GM18517 (cell line): ENCODE measurements around the gene ZNF79.

Source experiments
- ATAC-seq: cut with Tn5 transposase; IDR thresholded peaks from one replicate; pipeline ENCODE4 v1.9.1; 2021; ENCODE audit warnings: mild to moderate bottlenecking, moderate library complexity; ENCODE audit not compliant: unreplicated experiment

Gene ZNF79

DNA sequence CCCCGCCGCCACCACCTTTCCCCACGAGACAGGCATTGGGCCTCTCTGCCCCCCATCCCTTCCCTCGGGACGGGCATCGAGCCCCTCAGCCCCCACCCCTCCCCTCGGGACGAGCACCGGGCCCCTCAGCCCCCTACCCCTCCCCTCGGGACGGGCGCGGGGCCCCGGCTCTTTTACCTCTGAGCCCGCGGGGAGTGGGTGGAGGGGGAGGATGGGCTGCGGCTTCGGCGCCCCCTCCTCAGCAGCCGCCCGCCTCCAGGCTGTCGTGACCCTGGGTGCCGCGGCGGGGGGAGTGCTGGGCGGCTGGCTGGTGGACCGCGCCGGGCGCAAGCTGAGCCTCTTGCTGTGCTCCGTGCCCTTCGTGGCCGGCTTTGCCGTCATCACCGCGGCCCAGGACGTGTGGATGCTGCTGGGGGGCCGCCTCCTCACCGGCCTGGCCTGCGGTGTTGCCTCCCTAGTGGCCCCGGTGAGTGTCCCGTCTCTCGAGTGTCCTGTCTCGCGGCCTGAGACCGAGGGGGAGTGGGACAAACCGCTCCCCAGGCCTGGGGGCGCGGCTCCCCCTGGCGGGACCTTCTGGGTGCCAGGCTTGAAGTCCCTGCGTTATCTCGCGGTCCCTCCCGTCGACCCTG lies 26.4 kb upstream of the ZNF79 start:
- no peak for ATAC-seq

DNA sequence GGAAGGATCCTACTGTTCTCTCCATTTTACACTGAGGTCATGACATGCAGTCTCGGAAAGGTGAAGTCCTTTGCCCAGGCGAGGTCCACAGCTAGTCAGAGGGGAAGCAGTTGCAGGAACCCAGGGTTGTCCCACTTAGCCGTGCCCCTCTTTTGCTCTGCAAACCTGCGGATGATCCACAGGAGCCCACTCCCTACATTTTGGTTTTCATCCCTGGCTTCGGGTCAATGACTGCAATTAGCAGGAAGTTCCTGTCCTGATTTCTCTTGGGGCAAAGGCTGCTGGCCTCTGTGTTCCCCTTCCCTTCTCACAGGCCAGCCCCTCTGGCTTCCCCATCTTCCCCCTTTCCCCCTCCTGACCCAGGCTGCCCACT lies 25.9 kb upstream of the ZNF79 start:
- no peak for ATAC-seq

DNA sequence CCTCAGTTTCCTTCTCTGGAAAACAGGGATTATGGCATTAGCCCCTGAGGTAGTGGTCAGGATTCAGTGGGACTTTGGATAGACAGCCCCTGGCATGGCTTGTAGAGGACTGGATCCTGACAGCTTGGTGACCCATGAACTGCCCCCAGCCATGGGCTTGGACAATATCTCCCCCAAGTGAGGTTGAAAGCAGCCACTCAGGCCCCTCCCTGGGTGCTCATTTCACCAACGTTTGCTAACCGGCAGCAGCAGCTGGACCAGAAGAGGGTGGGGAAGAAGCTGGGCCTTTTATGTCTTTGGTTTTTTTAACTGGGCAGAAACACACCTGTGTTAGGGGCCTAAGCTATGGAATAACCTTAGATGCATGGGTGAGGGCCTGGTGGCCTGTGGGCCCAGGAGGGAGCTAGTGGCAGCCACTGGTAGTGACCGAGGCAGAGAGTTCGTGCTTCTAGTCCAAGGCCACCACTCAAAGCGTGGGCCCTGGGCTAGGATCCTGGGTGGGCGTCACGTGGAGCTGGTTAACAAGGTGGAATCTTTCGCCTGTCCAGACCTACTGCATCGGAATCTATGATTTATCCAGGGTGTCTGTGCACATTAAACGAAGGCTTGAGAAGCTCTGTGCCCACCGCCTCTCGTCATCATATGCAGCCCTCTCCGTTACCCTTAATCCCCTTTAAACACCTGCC lies 25.3 kb upstream of the ZNF79 start:
- ATAC-seq, result no peak

DNA sequence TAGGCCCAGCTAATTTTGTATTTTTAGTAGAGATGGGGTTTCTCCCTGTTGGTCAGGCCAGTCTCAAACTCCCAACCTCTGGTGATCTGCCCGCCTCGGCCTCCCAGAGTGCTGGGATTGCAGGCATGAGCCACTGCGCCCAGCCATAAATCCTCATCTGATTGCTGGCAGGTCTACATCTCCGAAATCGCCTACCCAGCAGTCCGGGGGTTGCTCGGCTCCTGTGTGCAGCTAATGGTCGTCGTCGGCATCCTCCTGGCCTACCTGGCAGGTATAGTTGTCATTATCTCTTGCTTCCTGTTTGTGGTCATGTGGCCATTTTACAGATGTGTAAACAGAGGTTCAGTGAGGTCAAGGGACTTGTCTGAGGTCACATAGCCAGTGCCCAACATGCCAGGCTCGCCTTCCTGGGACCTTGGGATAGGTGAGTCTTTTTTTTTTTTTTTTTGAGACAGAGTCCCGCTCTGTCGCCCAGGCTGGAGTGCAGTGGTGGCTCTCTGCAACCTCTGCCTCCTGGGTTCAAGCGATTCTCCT lies 24.4 kb upstream of the ZNF79 start:
- ATAC-seq, result no peak

DNA sequence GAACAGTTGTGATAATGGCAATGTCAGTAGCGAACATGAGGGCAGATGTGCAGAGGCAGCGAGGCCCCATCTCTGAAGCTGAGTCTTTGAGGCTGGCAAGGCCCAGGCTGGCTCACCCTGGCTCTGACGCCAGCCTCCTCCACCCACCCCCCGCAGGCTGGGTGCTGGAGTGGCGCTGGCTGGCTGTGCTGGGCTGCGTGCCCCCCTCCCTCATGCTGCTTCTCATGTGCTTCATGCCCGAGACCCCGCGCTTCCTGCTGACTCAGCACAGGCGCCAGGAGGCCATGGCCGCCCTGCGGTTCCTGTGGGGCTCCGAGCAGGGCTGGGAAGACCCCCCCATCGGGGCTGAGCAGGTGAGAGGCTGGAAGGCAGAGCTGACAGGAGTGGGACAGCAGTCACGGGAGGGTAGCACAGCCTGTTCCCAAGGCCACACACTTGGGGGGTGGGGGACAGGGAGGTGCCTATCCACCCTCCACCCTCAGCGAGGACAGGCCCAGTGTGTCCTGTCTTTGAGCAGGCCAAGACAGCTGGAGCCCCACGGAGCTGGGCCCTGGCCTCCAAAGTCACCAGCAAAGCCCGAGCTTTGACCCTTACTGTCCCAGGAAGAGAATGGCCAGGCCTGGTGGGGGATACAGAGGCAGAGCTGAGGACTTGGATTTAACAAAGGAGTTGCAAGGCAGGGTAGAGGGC lies 21.6 kb upstream of the ZNF79 start:
- ATAC-seq, result no peak

DNA sequence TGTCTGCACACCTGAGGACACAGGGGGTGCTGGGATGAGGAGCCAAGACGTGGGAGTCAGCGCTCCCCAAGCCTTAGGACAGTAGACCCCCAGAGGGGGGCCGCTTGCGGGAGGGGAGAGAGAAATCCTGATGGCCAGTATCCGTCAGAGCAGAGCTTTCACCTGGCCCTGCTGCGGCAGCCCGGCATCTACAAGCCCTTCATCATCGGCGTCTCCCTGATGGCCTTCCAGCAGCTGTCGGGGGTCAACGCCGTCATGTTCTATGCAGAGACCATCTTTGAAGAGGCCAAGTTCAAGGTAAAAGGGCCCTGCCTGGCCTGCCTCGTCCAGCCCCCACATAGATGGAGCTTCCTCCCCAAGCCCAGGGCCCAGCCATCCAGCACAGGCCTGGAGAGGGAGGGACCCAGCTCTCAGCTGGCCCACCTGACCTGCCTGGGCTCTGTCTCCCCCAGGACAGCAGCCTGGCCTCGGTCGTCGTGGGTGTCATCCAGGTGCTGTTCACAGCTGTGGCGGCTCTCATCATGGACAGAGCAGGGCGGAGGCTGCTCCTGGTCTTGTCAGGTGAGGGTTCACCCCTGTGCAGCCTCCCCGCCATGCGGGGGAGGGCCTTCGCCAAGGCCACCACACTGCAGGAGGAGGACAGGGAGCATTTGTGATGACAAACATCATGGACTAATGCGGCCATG lies 20.5 kb upstream of the ZNF79 start:
- ATAC-seq, result no peak

DNA sequence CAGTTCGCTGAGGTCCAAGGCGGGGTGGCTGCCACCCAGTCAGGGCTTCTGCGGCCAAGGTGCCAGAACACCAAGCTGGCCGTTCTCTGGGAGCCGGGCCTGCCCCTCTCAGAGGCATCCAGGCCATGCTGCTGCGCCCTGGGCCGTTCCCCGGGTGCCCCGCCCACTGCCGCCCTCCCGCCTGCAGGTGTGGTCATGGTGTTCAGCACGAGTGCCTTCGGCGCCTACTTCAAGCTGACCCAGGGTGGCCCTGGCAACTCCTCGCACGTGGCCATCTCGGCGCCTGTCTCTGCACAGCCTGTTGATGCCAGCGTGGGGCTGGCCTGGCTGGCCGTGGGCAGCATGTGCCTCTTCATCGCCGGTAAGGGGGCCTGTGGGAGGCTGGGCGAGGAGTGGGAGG lies 19.6 kb upstream of the ZNF79 start:
- ATAC-seq, result no peak

DNA sequence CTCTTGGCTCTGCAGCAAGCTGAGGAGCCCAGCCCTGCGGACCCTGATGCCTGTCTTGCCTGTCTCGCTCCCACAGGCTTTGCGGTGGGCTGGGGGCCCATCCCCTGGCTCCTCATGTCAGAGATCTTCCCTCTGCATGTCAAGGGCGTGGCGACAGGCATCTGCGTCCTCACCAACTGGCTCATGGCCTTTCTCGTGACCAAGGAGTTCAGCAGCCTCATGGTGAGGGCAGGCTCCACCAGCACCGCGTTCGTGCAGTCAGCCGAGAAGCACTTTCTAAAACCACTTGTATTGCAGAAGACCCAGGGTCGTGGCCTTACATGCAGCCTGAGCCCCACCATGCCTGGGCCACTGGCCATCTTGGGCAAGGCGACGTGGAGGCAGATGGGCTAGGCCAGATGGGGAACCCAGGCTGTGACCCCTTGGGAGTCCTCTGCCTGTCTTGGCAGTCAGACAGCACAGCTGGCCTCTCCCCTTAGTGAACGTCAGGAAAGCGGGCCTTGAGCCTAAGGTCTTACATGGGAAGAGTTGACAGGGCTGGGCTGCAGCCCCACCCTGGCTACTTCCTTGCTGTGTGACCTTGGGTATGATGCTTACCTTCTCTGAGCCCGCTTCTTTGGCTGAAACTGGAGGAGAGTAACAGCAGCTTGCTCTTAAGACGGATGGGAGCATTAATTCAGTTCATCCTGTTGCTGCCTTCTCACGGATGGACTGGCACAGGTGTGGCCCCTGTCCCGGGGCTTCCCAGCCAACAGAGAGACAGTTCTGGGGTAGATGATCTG lies 18.6 kb upstream of the ZNF79 start:
- no peak for ATAC-seq

DNA sequence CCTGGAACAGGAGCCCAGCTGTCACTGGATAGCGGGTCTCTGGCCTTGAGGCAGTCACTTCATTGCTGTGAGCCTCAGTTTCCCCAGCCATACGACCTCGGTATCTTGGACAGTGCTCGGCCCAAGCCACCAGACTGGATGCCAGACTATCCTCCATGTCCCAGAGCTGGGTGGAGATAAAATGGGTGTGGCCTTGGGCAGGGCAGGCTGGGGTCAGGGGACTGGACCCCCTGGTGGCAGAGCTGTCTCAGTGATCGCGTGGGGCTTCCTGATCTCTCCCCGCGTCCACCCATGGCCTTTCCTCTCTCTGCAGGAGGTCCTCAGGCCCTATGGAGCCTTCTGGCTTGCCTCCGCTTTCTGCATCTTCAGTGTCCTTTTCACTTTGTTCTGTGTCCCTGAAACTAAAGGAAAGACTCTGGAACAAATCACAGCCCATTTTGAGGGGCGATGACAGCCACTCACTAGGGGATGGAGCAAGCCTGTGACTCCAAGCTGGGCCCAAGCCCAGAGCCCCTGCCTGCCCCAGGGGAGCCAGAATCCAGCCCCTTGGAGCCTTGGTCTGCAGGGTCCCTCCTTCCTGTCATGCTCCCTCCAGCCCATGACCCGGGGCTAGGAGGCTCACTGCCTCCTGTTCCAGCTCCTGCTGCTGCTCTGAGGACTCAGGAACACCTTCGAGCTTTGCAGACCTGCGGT lies 17.2 kb upstream of the ZNF79 start:
- no peak for ATAC-seq

DNA sequence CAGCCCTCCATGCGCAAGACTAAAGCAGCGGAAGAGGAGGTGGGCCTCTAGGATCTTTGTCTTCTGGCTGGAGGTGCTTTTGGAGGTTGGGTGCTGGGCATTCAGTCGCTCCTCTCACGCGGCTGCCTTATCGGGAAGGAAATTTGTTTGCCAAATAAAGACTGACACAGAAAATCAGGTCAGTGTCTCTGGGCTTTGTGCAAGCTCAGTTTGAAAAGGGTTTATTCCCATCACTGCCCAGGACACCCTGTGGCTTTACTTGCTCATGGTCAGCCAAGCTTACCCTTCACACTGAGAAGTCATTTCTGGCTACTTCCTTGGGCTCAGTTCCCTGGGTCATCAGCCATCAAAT lies 16.7 kb upstream of the ZNF79 start:
- no peak for ATAC-seq

DNA sequence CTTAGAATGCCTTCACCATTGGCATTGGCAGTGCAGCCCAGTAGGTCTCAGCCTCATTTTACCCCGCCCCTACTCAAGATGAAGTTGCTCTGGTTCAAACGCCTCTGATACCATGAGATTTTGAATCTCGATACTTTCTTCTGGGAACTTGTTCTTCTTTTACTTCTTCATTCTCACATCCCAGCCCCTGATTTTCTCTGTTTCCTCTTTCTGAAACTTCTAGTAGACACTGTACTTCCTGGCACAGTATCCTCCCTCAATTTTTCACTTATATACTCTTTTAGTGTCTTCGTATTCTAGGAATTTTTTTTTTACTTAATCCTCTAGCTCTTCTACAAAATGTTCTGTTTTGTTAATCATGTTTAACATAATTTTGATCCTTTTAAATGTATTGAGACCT lies 13.1 kb upstream of the ZNF79 start:
- ATAC-seq, result no peak

DNA sequence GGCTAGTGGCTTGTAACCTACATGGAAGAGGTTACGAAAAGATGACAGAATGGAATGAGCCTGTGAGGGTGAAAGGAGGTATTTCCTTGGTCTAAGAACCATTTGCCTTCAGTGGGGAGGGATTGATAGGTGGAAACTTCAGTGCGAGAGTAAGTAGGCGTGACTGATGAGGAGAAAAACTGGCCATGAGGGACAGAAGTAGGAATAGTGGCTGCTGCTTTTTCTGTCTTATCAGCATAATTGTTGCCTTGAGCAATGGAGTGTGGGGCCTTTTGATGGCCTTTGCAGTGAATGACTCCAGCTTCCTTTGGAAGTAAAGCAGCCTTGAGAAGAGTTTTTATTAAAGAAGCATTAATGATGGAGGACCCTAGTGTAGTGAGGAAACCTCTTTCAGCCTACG lies 9.0 kb upstream of the ZNF79 start:
- no peak for ATAC-seq

DNA sequence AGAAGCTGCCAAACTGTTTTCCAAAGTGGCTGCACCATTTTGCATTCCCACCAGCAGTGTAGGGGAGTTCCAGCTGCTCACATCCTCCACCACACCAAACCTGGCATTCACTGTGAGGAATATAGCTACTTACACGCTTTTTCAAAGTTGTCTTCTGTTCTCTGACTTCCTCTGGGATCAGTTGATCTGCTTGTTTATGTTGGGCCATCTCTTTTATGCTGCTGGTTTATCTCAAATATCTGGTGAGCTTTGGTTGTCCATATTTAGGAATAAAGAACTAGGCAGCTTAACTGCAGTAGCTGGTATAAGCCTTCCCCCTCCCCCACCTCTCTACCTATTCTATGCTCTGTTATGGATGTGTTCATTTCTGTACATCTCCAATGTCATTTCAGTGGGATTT lies 8.5 kb upstream of the ZNF79 start:
- no peak for ATAC-seq

DNA sequence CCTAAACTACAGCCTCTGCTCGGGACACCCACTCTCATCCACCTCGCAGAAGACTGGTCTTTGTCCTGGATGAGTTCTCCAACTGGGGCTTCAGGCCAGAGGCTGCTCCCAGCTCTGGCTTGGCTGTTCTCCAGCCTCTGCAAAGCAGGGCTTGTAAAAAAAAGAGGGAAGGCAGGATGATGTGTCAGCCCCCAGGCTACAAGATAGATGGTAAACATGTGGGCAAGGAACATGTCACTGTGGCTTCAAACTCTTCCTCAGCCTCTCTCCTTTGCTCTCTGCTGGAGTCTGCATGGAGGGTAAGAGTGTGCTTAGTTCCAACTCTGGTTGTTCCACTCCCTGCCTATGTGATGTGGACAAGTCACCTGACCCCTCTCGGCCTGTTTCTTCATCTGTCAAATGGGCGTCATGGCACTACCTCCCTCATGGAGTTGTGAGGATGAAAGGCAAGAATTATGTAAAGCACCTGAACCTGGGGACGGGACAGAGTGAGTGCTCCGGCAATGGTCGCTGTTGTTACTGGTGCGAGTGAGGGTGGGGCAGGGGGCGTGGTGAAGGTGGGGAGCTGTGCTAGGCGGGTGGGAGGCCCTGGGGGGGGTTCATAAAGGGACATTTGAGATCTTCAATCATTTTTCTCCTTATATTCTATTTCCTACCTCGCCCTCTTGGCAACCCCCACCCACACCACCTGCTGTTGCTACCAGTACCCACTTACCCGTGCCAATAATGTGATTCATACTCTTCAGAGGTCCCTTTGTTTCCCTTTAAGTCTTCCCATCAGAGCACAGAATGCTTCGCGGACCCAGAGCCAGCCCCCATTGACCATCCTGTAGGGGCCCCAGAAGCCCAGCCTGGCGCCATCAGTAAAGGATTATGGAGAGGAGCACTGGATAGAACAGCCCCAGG lies 6.8 kb upstream of the ZNF79 start:
- no peak for ATAC-seq

DNA sequence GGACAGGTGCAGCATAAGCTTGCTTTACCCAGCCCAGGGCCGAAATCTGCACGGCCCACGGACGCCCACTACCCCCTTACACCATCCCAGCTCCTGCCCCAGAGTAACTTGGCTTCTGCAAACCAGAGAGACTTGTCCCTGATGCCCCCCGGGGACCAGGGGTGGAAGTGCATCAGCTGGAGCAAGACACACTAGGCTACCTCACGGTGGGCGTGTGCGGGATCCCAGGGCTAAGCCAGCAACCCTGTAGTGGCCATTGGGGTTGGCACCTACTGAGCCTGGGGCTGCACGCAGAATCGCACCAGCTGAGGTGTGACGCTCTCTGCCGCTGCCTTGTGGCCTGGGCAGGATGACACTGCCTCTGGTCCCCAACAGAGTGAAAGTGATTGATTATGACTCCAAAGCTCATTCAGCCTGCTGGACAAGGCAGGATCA lies 6.1 kb upstream of the ZNF79 start:
- ATAC-seq, result no peak

DNA sequence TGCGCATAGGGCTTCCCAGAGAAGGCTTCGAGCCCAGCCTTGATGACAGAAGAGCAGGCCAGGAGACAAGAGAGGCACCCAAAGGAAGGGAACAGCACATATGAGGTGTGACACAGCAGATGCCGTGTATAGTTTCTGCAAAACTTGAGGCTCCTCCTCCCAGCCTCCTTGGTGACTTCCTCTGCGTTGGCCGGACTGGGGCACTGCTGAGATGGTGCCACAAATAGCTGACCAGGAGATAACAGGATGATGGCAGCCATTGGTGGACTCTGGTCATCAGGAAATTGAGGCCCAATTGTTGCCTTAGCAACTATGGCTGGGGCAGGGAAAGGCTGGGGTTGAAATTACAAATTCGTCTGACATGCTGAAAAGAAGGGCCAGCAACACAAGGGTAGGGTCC lies 4.8 kb upstream of the ZNF79 start:
- ATAC-seq, result no peak

DNA sequence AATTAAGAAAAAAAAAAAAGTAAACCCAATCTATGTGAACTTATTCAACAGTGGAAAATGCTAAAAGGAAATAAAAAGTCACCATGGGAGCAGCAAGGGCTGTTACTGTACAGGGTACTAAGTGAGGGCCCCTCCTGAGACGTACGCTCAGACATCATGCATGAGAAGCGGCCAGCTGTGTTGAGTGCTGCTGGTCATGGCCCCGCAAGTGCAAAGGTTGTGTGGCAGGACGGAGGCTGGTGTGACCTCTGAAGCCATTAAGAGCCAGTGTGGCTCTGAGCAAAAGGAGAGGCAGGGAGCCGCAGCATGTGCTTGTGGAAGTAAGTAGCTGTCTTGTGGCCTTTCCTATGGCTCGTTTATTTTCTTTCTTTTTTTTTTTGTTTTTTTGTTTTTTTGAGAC lies 3.1 kb upstream of the ZNF79 start:
- ATAC-seq, result no peak

DNA sequence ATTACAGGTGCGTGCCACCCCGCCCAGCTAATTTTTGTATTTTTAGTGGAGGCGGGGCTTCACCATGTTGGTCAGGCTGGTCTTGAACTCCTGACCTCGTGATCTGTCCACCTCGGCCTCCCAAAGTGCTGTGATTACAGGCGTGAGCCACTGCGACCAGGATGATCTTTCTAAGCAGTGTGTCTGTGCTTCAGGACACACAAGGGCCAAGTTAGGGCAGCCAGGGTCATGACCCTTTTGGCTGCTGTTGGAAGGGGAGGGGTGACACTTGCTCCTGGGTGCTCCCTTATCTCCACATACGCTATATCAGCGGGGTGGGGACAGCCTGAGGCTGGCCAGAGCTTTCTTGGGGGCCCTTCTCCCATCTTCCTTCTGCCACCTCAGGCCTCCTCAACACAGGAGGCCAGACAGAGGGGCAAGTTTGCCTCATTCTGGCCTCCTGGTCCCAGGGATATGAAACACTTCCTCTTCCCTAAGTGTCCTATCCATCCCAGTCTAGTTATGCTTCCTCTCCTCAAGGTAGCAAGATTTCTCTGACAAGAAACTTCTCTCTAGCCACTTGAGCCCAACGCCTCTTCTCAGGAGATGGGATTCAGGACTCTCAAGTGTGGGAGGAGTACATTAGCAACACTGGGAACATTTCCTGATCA lies 1.9 kb upstream of the ZNF79 start:
- no peak for ATAC-seq

DNA sequence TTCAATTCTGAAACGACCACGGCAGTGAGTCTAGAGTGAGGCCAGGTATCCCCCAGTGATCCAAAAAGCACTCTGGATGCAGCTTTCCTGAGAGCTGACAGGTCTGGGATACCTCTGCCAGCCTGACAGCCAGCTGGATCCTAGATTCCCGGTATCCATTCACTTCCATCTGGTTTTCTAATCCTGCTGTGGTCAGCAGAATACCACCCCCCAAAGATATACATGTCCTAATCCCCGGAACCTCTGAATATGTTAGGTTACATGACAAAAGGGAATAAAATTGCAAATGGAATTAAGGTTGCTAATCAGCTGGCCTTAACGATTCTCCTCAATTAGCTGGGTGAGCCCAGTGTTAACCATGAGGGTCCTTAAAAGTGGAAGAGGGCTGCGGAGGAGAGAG lies 1.4 kb upstream of the ZNF79 start:
- ATAC-seq, result no peak
